Measurements from ENCODE around the gene RBL2.

GRCh38 chr16:53465606-53466280 is 31.5 kb downstream of the RBL2 start:
- TF ChIP-seq CTCF (conservative IDR thresholded peaks at IDR 0.05; ENCODE audit: low read depth, low read length) = no peak
- no peak for TF ChIP-seq EZH2 (IDR thresholded peaks at IDR 0.05; ENCODE audit: low read length, unreplicated experiment)
